ENCODE data around the gene GPRC5D. TPM values are rescaled to one million over a fixed set of nuclear protein-coding genes. Genes with fewer than 3 reads are reported as not detected.

The GPRC5D gene
- total RNA-seq, 2 donors from 2014 or later = not detected

DNA sequence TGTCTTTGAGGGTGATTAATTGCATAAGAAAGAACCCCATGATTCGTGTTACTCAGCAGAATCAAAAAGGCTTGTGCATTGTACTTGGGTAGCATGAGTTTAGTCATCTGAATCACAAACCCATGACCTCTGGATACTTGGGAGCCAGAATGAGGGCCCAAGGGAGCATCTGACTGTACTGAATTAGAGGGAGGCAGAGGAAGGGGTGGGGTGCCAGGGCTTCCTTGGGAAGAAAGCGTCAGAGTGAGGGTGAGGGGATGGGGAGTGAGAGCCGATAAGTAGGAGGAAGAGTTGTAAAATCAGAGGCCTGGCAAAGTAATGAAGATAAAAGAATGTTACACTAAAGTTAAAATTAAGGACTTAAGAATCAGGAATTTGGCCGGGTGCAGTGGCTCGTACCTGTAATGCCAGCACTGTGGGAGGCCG is 29.8 kb downstream of the GPRC5D start:
- Mint-ChIP-seq H3K27ac (no peak overlapping the region), H3K4me3 (no peak overlapping the region), H3K27me3 (ENCODE audit: insufficient read depth) (peaks cover 14% of the 10 kb centered on the region), H3K4me1 (peaks cover 2% of the 10 kb centered on the region), H3K36me3 (ENCODE audit: low read depth) (no peaks in the 10 kb centered on the region), H3K9me3 (no peaks in the 10 kb centered on the region)
- peaks cover 7% of the 10 kb centered on the region for H3K9me3 ChIP-seq (ENCODE audit: control insufficient read depth, low read length)
- TF ChIP-seq, protein P1, sequence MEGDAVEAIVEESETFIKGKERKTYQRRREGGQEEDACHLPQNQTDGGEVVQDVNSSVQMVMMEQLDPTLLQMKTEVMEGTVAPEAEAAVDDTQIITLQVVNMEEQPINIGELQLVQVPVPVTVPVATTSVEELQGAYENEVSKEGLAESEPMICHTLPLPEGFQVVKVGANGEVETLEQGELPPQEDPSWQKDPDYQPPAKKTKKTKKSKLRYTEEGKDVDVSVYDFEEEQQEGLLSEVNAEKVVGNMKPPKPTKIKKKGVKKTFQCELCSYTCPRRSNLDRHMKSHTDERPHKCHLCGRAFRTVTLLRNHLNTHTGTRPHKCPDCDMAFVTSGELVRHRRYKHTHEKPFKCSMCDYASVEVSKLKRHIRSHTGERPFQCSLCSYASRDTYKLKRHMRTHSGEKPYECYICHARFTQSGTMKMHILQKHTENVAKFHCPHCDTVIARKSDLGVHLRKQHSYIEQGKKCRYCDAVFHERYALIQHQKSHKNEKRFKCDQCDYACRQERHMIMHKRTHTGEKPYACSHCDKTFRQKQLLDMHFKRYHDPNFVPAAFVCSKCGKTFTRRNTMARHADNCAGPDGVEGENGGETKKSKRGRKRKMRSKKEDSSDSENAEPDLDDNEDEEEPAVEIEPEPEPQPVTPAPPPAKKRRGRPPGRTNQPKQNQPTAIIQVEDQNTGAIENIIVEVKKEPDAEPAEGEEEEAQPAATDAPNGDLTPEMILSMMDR (conservative IDR thresholded peaks at IDR 0.05) = no peak
- H3K4me1 ChIP-seq (ENCODE audit: control insufficient read depth, insufficient read depth, low read length) = no peaks in the 10 kb centered on the region
- whole genome bisulfite sequencing, 2 experiments (ENCODE audit: insufficient coverage in 1 of 2, insufficient read length in 1 of 2) = 82 to 92% methylated on average over 5 to 6 of the region's 6 CpGs
- no peaks in the 10 kb centered on the region for H3K36me3 ChIP-seq (ENCODE audit: control insufficient read depth, insufficient read depth, low read length)
- no peaks in the 10 kb centered on the region for H3K27me3 ChIP-seq (ENCODE audit: control insufficient read depth, insufficient read depth, low read length, poor library complexity, severe bottlenecking)
- no peak for DNase-seq
- no peak overlapping the region for H3K27ac ChIP-seq (ENCODE audit: low read depth, low read length)
- H3K9ac ChIP-seq (ENCODE audit: extremely low read depth, low read length, poor library complexity, severe bottlenecking) = no peak overlapping the region
- H3K4me3 ChIP-seq (ENCODE audit: low read length) = no peak overlapping the region

DNA sequence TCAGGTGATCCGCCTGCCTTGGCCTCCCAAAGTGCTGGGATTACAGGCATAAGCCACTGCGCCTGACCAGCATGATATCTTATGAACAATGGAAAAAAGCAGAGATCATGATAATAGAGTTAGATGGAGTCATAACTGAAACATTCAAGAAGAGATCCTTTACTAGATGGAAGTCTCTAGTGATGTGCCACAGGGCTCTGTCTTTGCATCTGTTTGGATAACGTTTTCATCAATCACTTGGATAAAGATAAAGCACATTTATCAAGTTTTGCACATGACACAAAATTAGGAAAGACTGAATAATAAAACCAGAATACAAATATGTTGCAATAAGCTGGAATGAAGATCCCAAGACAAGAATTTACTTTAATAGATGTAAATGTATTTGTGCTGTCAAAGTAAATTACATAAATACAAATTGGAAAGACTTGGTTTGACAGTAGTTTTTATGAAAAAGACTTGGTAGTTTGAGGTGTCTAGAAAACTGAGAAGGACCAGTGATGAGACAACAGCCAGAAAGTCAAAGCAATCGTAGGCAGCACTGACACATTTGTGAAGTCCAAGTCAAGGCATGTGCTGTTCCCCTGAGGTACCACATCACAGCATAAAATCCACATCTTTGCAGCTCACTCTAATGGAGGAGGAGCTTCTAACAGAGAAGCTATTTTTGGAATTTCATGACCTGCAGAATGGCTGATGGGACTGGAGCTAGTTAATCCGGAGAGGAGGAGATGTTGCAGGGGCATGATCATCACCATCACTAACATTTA is 32.1 kb downstream of the GPRC5D start:
- Histone ChIP-seq H3K27ac (ENCODE audit: low read depth, low read length) (no peak overlapping the region), H3K36me3 (ENCODE audit: control insufficient read depth, insufficient read depth, low read length) (no peaks in the 10 kb centered on the region), H3K4me3 (ENCODE audit: low read length) (no peak overlapping the region), H3K9me3 (ENCODE audit: control insufficient read depth, low read length) (no peaks in the 10 kb centered on the region), H3K27me3 (ENCODE audit: control insufficient read depth, insufficient read depth, low read length, poor library complexity, severe bottlenecking) (no peaks in the 10 kb centered on the region), H3K9ac (ENCODE audit: extremely low read depth, low read length, poor library complexity, severe bottlenecking) (no peak overlapping the region), H3K4me1 (ENCODE audit: control insufficient read depth, insufficient read depth, low read length) (no peaks in the 10 kb centered on the region)
- H3K4me3 Mint-ChIP-seq = no peak overlapping the region
- WGBS, 2 experiments (ENCODE audit: insufficient coverage in 1 of 2, insufficient read length in 1 of 2) = 89 to 93% methylated on average over 4 to 5 of the region's 5 CpGs
- TF ChIP-seq, protein P1 (conservative IDR thresholded peaks at IDR 0.05) = no peak
- H3K4me1 Mint-ChIP-seq = peaks cover 6% of the 10 kb centered on the region
- no peaks in the 10 kb centered on the region for H3K36me3 Mint-ChIP-seq (ENCODE audit: low read depth)
- peak; percentile 23 for DNase-seq
- peaks cover 19% of the 10 kb centered on the region for H3K27me3 Mint-ChIP-seq (ENCODE audit: insufficient read depth)
- H3K27ac Mint-ChIP-seq = no peak overlapping the region
- H3K9me3 Mint-ChIP-seq = no peaks in the 10 kb centered on the region

DNA sequence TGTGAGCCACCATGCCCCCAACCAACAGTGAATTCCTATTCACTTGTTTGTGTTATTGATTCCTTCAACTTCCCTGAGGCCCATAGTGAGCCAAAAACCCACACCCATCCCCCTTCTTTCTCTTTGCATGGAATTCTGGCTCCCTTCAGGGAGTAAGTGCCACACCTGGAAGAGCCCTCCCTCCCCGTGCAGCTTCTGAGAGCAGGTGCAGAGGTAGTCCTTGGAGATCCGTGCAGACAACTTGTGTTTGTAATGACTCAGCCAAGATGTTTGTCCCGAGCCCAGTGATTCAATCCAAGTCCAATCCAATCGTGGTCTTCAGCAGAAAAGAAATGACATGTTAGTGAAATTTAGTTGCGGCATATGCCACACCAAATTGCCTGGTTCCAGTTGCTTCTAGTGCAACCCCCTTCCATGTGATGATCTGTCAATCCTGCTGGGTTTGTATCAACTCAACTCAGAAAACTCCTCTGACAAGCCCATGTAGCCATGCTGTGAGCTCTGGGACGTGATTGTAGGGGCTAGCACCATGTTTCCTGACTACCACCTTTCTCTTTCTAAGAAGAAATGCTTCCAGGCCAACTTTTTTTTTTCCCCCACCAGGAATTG is 33.1 kb downstream of the GPRC5D start:
- H3K4me1 Mint-ChIP-seq = peaks cover 10% of the 10 kb centered on the region
- no peak overlapping the region for H3K27ac Mint-ChIP-seq
- Histone ChIP-seq H3K27me3 (ENCODE audit: control insufficient read depth, insufficient read depth, low read length, poor library complexity, severe bottlenecking) (no peaks in the 10 kb centered on the region), H3K36me3 (ENCODE audit: control insufficient read depth, insufficient read depth, low read length) (no peaks in the 10 kb centered on the region), H3K4me1 (ENCODE audit: control insufficient read depth, insufficient read depth, low read length) (no peaks in the 10 kb centered on the region), H3K9ac (ENCODE audit: extremely low read depth, low read length, poor library complexity, severe bottlenecking) (no peak overlapping the region), H3K9me3 (ENCODE audit: control insufficient read depth, low read length) (no peaks in the 10 kb centered on the region), H3K27ac (ENCODE audit: low read depth, low read length) (no peak overlapping the region), H3K4me3 (ENCODE audit: low read length) (no peak overlapping the region)
- WGBS, 2 experiments (ENCODE audit: insufficient coverage in 1 of 2, insufficient read length in 1 of 2) = 85 to 87% methylated on average over 6 of the region's 6 CpGs
- DNase-seq = no peak
- TF ChIP-seq, protein P1 (conservative IDR thresholded peaks at IDR 0.05) = no peak
- H3K9me3 Mint-ChIP-seq = no peaks in the 10 kb centered on the region
- H3K36me3 Mint-ChIP-seq (ENCODE audit: low read depth) = no peaks in the 10 kb centered on the region
- H3K27me3 Mint-ChIP-seq (ENCODE audit: insufficient read depth) = peaks cover 13% of the 10 kb centered on the region
- no peak overlapping the region for H3K4me3 Mint-ChIP-seq

Measured in endodermal cell (in vitro differentiated cells).